GM12891 (cell line): ENCODE results near the gene LSM2.

ENCODE experiments used
- POLR2A ChIP-seq: IDR thresholded peaks from 2 replicates; pipeline ENCODE4 v1.6.1; 2011; ENCODE audit warnings: low read depth, low read length, control low read depth
- TAF1 ChIP-seq: IDR thresholded peaks from 2 replicates; pipeline ENCODE4 v1.6.1; 2011; ENCODE audit warnings: low read depth, low read length, control low read depth

DNA sequence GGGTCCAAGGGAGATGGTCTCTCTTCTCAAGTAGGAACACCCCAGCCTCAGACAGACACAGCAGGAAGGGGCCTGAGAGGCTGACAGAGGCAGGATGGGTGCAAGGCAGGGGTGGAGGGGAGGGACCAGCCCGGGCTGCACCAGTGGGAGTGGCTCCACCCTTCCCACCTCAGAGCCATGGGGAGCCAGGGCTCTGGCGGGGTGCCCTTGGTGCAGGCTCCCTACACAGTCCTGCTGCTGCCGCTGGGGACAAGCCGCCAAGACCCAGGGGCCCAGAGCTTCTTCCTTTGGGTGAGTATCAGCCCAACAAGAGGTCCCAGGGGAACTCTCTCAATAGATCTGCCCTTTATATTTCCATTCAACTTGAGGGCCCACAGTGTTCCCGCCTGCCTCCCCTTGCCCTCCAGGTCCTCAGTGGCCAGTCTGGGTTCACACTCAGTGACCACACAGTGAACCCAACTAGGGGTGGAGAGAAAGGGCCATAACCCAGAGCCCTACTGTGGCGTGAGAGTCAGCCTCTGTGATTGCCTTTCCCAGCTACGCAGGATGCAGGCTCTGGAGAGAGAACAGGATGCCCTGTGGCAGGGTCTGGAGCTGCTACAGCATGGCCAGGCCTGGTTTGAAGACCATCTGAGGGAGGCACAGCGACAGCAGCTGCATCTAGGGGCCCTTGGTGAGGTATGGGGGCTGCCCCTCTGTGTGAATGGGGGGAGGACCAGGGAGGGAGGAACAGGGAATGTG, 43.7 kb downstream of the LSM2 start:
- TF ChIP-seq POLR2A, result no peak
- no peak for TF ChIP-seq TAF1
